ENCODE measurements around the gene ZNHIT2.

Gene ZNHIT2

GRCh38 chr11:65083134-65083833 lies 34.2 kb downstream of the ZNHIT2 start:
- H3K27ac ChIP-seq: peak overlapping the region; percentile 86
- ChIA-PET CTCF (no interaction called here), POLR2A (ENCODE audit: low non-redundant PET) (interaction anchor here (0.7 kb wide), 1 partner anchor 25 kb away, joined by 3 read pairs; the partner anchor contains the start of gene NAALADL1)
- DNase-seq (ENCODE audit: low spot score): no peak
- TF ChIP-seq CTCF (conservative IDR thresholded peaks at IDR 0.05; ENCODE audit: low read depth): no peak

GRCh38 chr11:65078786-65079342 lies 38.6 kb downstream of the ZNHIT2 start:
- TF ChIP-seq CTCF (conservative IDR thresholded peaks at IDR 0.05; ENCODE audit: low read depth): no peak
- peak overlapping the region; percentile 47 for H3K27ac ChIP-seq
- ChIA-PET CTCF (interaction anchor here (0.7 kb wide), 1 partner anchor 15 kb away, joined by 4 read pairs; no protein-coding TSS in a partner anchor), POLR2A (ENCODE audit: low non-redundant PET) (no interaction called here)
- no peak for DNase-seq (ENCODE audit: low spot score)

GRCh38 chr11:65078151-65078550 lies 39.4 kb downstream of the ZNHIT2 start:
- POLR2A ChIA-PET (ENCODE audit: low non-redundant PET): no interaction called here
- DNase-seq (ENCODE audit: low spot score): peak; percentile 45
- CTCF ChIA-PET: interaction anchor here (0.7 kb wide), 1 partner anchor 15 kb away, joined by 4 read pairs; no protein-coding TSS in a partner anchor
- H3K27ac ChIP-seq: peak overlapping the region; percentile 47
- peak; percentile 61 for TF ChIP-seq CTCF (conservative IDR thresholded peaks at IDR 0.05; ENCODE audit: low read depth)

GRCh38 chr11:65077451-65077850 lies 40.0 kb downstream of the ZNHIT2 start:
- no peak for TF ChIP-seq CTCF (conservative IDR thresholded peaks at IDR 0.05; ENCODE audit: low read depth)
- CTCF ChIA-PET: interaction anchor here (1.0 kb wide), 1 partner anchor 36 kb away, joined by 4 read pairs; the partner anchor contains the start of gene SAC3D1
- DNase-seq (ENCODE audit: low spot score): no peak
- POLR2A ChIA-PET (ENCODE audit: low non-redundant PET): no interaction called here
- peak overlapping the region; percentile 47 for H3K27ac ChIP-seq

GRCh38 chr11:65072631-65072966 lies 44.9 kb downstream of the ZNHIT2 start:
- POLR2A ChIA-PET (ENCODE audit: low non-redundant PET): no interaction called here
- DNase-seq (ENCODE audit: low spot score): no peak
- no peak overlapping the region for H3K27ac ChIP-seq
- CTCF ChIA-PET: no interaction called here
- no peak for TF ChIP-seq CTCF (conservative IDR thresholded peaks at IDR 0.05; ENCODE audit: low read depth)

GRCh38 chr11:65071907-65072630 lies 45.4 kb downstream of the ZNHIT2 start:
- no peak overlapping the region for H3K27ac ChIP-seq
- no peak for TF ChIP-seq CTCF (conservative IDR thresholded peaks at IDR 0.05; ENCODE audit: low read depth)
- no peak for DNase-seq (ENCODE audit: low spot score)
- ChIA-PET CTCF (interaction anchor here (1.0 kb wide), 1 partner anchor 58 kb away, joined by 3 read pairs; the partner anchor contains the start of gene ARL2), POLR2A (ENCODE audit: low non-redundant PET) (no interaction called here)

Data from RWPE1 (cell line).